GM23248 (cell line): ENCODE measurements around the gene CDR2L. TPM values are rescaled to one million over a fixed set of nuclear protein-coding genes. Genes with fewer than 3 reads are reported as not detected.

Experiments
- DNase-seq: peaks from one replicate; pipeline ENCODE4 v3.0.0-alpha.2; 2015
- H2AFZ ChIP-seq: fragments of 200-600 bp; sonication (generic); 2 replicates; pipeline ENCODE4 v1.6.1; 2016; ENCODE audit warnings: antibody characterized with exemption
- H3F3A ChIP-seq: fragments of 200-600 bp; sonication (generic); 2 replicates; pipeline ENCODE4 v1.6.1; 2016; ENCODE audit warnings: mild to moderate bottlenecking, antibody characterized with exemption, mixed run types; ENCODE audit not compliant: insufficient read depth
- H3K27ac ChIP-seq: fragments of 200-600 bp; sonication (generic); 2 replicates; pipeline ENCODE4 v1.5.1; 2016; ENCODE audit warnings: mild to moderate bottlenecking
- H3K27me3 ChIP-seq: fragments of 200-600 bp; sonication (generic); replicated peaks from 2 replicates; pipeline ENCODE4 v1.6.1; 2016; ENCODE audit warnings: mild to moderate bottlenecking; ENCODE audit not compliant: insufficient read depth
- H3K36me3 ChIP-seq: fragments of 200-600 bp; sonication (generic); 2 replicates; pipeline ENCODE4 v1.6.1; 2016; ENCODE audit warnings: low read depth, mild to moderate bottlenecking
- H3K4me1 ChIP-seq: fragments of 200-600 bp; sonication (generic); 2 replicates; pipeline ENCODE4 v1.6.1; 2016; ENCODE audit warnings: mild to moderate bottlenecking; ENCODE audit not compliant: insufficient read depth
- H3K4me2 ChIP-seq: fragments of 200-600 bp; sonication (generic); one replicate; pipeline ENCODE4 v1.6.1; 2016; ENCODE audit warnings: mild to moderate bottlenecking; ENCODE audit not compliant: unreplicated experiment
- H3K4me3 ChIP-seq: fragments of 200-600 bp; sonication (generic); 2 replicates; pipeline ENCODE4 v1.5.1; 2016; ENCODE audit warnings: mild to moderate bottlenecking
- H3K79me2 ChIP-seq: fragments of 200-600 bp; sonication (generic); 2 replicates; pipeline ENCODE4 v1.6.1; 2016; ENCODE audit warnings: mild to moderate bottlenecking; ENCODE audit not compliant: insufficient read depth
- H3K9ac ChIP-seq: fragments of 200-600 bp; sonication (generic); 2 replicates; pipeline ENCODE4 v1.6.1; 2016; ENCODE audit warnings: mild to moderate bottlenecking
- H3K9me2 ChIP-seq: fragments of 200-600 bp; sonication (generic); 2 replicates; pipeline ENCODE4 v1.6.1; 2016; ENCODE audit warnings: mixed run types, mild to moderate bottlenecking, moderate library complexity; ENCODE audit not compliant: insufficient read depth
- H3K9me3 ChIP-seq: fragments of 200-600 bp; sonication (generic); one replicate; pipeline ENCODE4 v1.6.1; 2017; ENCODE audit warnings: low read depth
- H4K20me1 ChIP-seq: fragments of 200-600 bp; sonication (generic); 2 replicates; pipeline ENCODE4 v1.6.0; 2016; ENCODE audit not compliant: insufficient read depth
- EZH2 ChIP-seq: fragments of 200-600 bp; sonication (generic); IDR thresholded peaks from 2 replicates; pipeline ENCODE4 v1.6.1; 2018; ENCODE audit warnings: antibody characterized with exemption, mild to moderate bottlenecking; ENCODE audit not compliant: insufficient read depth, poor library complexity, severe bottlenecking
- EZH2phosphoT487 ChIP-seq: fragments of 200-600 bp; sonication (generic); IDR thresholded peaks from 2 replicates; pipeline ENCODE4 v1.6.1; 2018; ENCODE audit warnings: antibody characterized with exemption, moderate library complexity, mild to moderate bottlenecking, low read depth; ENCODE audit not compliant: insufficient read depth
- WGBS, 2 experiments: methylation state at CpG; one replicate each; pipeline ENCODE4 v1.1.6; 2015 to 2017; ENCODE audit warnings: low lambda C conversion rate in 2 of 2, low coverage in 1 of 2; ENCODE audit errors: missing lambda C conversion rate in 2 of 2; 5-methylcytosine and 5-hydroxymethylcytosine counted together
- in situ Hi-C: fragments of 300-500 bp; cut with MboI; formaldehyde crosslinking; loops from 2 replicates; pipeline ENCODE4 v1.15.0; 2020
- polyA plus RNA-seq: library from polyadenylated mRNA; unstranded; fragments of >200 nt; fragmentation: Nextera tagmentation; extraction: Ambion mirVana; gene quantifications from 2 replicates; pipeline ENCODE4 v1.2.1, GENCODE V29; 2016
- total RNA-seq: library from RNA; depleted of rRNA; stranded (reverse); fragments of >200 nt; shearing (Covaris generic); gene quantifications from 2 replicates; pipeline ENCODE4 v1.2.3, GENCODE V29; 2014

CDR2L gene
- total and polyA plus RNA-seq, 2 experiments from 2014 or later = 18.0 to 23.9 TPM

DNA sequence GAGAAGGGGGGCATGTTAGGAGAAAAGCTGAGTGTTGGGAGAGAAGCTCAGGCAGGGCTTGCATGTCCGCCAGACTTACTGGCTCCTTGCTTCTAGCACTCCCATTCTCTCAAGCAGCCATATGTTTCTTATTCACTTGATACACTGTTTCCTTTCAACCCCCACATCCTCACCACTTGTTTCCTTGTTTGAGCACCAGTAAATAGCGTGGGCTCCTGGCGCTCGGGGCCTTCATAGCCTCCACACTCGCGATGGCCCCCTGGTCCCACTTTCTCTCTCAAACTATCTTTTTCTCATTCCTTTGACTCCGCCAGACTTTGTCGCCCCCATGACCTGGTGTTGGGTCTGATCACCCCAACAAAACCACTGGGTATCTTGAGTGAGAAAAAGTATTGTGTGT lies 42.7 kb downstream of the CDR2L start:
- peaks cover 18% of the 10 kb centered on the region for H3F3A ChIP-seq
- no peak overlapping the region for H3K4me3 ChIP-seq
- H3K27ac ChIP-seq = no peak overlapping the region
- H3K79me2 ChIP-seq = no peaks in the 10 kb centered on the region
- H4K20me1 ChIP-seq = no peaks in the 10 kb centered on the region
- H3K9me3 ChIP-seq = no peaks in the 10 kb centered on the region
- no peak overlapping the region for H3K9ac ChIP-seq
- H3K36me3 ChIP-seq = no peaks in the 10 kb centered on the region
- H2AFZ ChIP-seq = no peak overlapping the region
- in situ Hi-C loops = no loop called here
- H3K9me2 ChIP-seq = no peaks in the 10 kb centered on the region
- peaks cover 4% of the 10 kb centered on the region; the same call in 1 of the 2 replicates for H3K4me1 ChIP-seq
- TF ChIP-seq EZH2 = no peak
- no peak for TF ChIP-seq EZH2phosphoT487
- DNase-seq = no peak
- no peaks in the 10 kb centered on the region for H3K27me3 ChIP-seq
- H3K4me2 ChIP-seq = no peak overlapping the region
- 70 to 75% methylated on average over 8 of the region's 8 CpGs for WGBS, 2 experiments

DNA sequence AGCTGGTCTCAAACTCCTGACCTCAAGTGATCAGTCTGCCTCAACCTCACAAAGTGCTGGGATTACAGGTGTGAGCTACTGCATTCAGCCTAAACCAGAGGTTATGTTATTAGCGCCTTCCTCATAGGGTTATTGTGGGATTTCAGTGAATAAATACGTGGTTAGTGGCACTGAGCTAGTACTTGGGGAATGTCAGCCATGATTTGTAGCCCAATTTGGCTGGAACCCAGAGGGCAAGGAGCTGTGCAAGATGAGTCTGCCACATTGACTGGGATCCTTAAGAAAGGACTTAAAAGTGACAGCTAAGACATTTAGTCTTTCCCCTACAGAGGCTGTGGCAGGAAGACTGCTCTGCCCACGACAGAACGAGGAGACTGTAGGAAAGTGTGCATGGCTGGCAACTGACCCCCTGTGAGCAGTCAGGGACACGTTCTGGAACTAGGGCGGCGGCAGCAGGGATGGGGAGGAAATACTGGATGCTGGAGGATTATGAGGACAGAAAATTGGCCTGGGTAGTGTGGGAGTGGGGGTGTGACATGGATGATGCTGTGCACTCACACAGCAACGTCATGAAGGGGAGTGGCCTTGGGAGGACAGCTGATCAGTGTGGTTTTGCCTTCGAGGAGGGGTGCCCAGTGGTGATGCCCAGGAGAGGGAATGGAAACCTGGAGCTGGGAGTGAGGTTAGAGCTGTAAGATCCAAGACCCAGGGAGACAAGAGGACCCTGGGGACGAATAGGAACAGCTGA lies 44.7 kb downstream of the CDR2L start:
- no peaks in the 10 kb centered on the region for H3K9me2 ChIP-seq
- in situ Hi-C loops = no loop called here
- peak overlapping the region; percentile 95 for H3K4me2 ChIP-seq
- H3K4me3 ChIP-seq = peak overlapping the region; percentile 92
- no peaks in the 10 kb centered on the region for H3K36me3 ChIP-seq
- no peaks in the 10 kb centered on the region for H3K79me2 ChIP-seq
- peak; percentile 95 for DNase-seq
- no peaks in the 10 kb centered on the region for H3K9me3 ChIP-seq
- peaks cover 34% of the 10 kb centered on the region for H3F3A ChIP-seq
- peak overlapping the region; percentile 98 for H3K9ac ChIP-seq
- H3K27me3 ChIP-seq = no peaks in the 10 kb centered on the region
- WGBS, 2 experiments = 5 to 6% methylated on average over 10 of the region's 10 CpGs
- H3K4me1 ChIP-seq = peaks cover 20% of the 10 kb centered on the region
- H4K20me1 ChIP-seq = no peaks in the 10 kb centered on the region
- TF ChIP-seq EZH2phosphoT487 (no peak), EZH2 (no peak)
- H2AFZ ChIP-seq = peak overlapping the region; percentile 92
- peak overlapping the region; percentile 83 for H3K27ac ChIP-seq

DNA sequence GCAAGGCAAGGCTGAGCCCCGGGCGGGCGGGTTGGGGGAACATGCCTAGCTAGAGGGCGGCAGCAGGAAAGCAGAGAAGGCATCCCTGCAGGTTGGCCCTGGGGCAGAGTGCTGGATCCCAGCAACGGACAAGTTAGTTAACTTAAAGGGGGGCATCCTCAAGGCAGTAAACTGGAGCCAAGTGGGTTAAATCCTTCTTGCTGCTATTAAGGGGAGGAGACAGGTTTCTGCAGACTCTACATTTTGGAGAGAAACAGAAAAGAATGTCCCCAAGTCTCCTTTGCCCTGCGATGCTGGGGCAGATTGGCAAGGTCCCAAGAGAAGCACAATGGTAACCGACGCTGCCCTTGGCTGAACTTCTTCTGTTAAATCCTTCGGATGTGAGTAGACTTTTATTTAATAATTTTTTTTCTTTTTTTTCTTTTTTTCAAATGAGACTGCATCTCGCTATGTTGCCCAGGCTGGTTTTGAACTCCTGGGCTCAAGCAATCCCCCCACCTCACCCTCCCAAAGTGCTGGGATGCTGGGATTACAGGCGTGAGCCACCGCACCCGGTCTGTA lies 45.4 kb downstream of the CDR2L start:
- H3K9me2 ChIP-seq = no peaks in the 10 kb centered on the region
- H3K27ac ChIP-seq = peak overlapping the region; percentile 83
- H3K4me3 ChIP-seq = peak overlapping the region; percentile 92
- TF ChIP-seq EZH2phosphoT487 (no peak), EZH2 (no peak)
- in situ Hi-C loops = no loop called here
- peak overlapping the region; percentile 95 for H3K4me2 ChIP-seq
- 0 to 1% methylated on average over 13 of the region's 13 CpGs for WGBS, 2 experiments
- H3K27me3 ChIP-seq = no peaks in the 10 kb centered on the region
- peaks cover 34% of the 10 kb centered on the region for H3F3A ChIP-seq
- H4K20me1 ChIP-seq = no peaks in the 10 kb centered on the region
- no peaks in the 10 kb centered on the region for H3K79me2 ChIP-seq
- peak overlapping the region; percentile 92 for H2AFZ ChIP-seq
- H3K9ac ChIP-seq = peak overlapping the region; percentile 98
- DNase-seq = peak; percentile 60
- H3K36me3 ChIP-seq = no peaks in the 10 kb centered on the region
- H3K9me3 ChIP-seq = no peaks in the 10 kb centered on the region
- H3K4me1 ChIP-seq = peaks cover 20% of the 10 kb centered on the region

DNA sequence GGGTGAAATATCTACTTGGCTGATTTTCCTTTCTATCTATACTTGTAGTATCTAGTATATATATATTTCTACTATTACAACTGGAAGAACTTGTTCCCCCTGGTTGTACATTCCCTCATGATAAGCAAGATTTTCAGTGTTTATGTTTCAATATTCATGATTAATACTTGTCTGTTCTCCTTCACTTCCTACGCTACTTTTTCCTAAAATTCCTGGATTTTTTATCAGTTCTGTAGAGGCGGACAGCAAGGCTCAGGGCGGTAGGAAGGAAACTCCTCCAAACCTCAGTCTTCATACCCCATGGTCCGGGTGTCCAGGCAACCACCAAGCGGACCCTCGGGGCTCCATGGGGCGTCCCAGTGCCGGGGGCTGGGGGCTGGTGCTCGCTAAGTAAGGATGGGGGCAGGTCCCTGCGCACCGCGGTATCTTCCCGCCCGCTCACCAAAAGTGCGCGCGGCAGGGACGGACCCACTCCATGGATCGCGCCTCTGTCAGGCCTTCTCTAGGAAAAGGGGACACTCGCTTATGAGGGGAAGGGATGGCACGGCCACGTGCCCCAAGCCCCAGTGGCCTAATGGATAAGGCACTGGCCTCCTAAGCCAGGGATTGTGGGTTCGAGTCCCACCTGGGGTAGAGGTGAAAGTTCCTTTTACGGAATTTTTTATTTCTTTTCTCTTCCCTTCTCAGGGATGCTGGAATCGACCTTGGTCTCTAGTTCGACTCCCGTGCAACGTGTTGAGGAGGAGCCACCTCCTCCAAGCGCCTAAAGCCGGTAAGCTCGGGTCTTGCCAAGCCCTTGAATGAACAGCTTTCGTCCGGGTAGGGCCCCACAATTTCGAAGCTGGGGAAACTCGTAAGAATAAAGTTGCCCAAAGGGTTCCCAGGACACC lies 46.2 kb downstream of the CDR2L start:
- Histone ChIP-seq H3K79me2 (no peaks in the 10 kb centered on the region), H3K27me3 (no peaks in the 10 kb centered on the region), H3K27ac (peak overlapping the region; percentile 91), H3F3A (peaks cover 36% of the 10 kb centered on the region), H3K9ac (peak overlapping the region; percentile 98), H4K20me1 (no peaks in the 10 kb centered on the region), H3K4me1 (peaks cover 20% of the 10 kb centered on the region), H3K36me3 (0 out of 2 replicates have a peak, but pooled peaks cover 2% of the 10 kb centered on the region), H3K9me2 (no peaks in the 10 kb centered on the region), H3K9me3 (no peaks in the 10 kb centered on the region), H3K4me3 (peak overlapping the region; percentile 92), H2AFZ (peak overlapping the region; percentile 92), H3K4me2 (peak overlapping the region; percentile 95)
- in situ Hi-C loops = no loop called here
- DNase-seq = peak; percentile 92
- 0 to 3% methylated on average over 36 of the region's 36 CpGs for WGBS, 2 experiments
- TF ChIP-seq EZH2 = no peak
- TF ChIP-seq EZH2phosphoT487 = no peak
